ENCODE results near the gene PALM3. TPM values are rescaled to one million over a fixed set of nuclear protein-coding genes. Genes with fewer than 3 reads are reported as not detected.

The PALM3 gene
- total RNA-seq, 1 donor from 2014 or later = not detected

DNA sequence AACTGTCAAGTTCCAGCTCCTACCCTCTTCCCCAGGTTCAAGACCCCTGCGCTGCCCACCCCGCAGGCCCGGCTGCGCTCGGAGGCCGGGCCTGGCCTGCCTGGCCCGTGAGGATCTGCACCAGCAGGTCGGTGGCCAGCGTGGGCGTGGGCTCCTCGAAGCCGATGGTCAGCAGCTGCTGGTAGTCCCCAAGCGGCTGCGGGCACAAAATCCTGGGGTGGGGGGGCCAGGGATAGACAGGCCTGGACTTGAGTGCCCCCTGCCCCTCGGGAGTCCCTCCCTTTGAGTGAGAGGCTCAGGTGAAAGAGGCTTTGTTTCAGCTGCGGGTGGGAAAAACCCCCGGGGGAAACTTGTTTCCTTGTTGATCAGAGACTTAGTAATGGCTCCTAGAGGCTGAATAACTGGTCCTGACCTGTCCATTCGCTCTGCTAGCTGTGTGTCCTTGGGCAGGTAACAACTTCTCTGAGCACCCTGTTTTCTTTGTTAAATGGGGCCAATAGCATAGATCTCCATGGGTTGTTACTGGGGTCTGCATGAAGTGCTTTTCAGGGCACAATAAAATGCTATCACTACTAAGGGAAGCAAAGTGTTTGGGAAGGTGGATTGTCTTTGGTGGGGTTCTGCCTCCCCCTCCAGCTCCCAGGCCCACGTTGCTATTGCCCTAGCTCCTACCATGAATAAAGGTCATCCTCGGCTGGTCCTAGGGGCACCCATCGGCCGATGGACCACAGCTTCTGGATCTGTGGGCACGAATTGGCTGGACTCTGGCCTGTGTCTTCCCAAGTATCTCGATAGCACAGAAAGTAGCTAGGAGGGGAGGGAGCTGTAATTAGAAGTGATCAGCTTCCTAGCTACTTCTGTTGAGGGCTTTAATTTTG, 20.2 kb upstream of the PALM3 start:
- Mint-ChIP-seq H3K4me1 (peaks cover 19% of the 10 kb centered on the region), H3K4me3 (peak overlapping the region; percentile 96), H3K27me3 (no peaks in the 10 kb centered on the region), H3K9me3 (no peaks in the 10 kb centered on the region), H3K27ac (peak overlapping the region; percentile 93), H3K36me3 (ENCODE audit: low read depth) (peaks cover 9% of the 10 kb centered on the region)
- peak; percentile 78 for DNase-seq
- intact Hi-C loops (cut with micrococcal nuclease) = loop anchor here (1.0 to 5.0 kb wide), 6 partner anchors 9 to 931 kb away; partner anchors contain the start of genes ASF1B, DCAF15, IER2 and RFX1

DNA sequence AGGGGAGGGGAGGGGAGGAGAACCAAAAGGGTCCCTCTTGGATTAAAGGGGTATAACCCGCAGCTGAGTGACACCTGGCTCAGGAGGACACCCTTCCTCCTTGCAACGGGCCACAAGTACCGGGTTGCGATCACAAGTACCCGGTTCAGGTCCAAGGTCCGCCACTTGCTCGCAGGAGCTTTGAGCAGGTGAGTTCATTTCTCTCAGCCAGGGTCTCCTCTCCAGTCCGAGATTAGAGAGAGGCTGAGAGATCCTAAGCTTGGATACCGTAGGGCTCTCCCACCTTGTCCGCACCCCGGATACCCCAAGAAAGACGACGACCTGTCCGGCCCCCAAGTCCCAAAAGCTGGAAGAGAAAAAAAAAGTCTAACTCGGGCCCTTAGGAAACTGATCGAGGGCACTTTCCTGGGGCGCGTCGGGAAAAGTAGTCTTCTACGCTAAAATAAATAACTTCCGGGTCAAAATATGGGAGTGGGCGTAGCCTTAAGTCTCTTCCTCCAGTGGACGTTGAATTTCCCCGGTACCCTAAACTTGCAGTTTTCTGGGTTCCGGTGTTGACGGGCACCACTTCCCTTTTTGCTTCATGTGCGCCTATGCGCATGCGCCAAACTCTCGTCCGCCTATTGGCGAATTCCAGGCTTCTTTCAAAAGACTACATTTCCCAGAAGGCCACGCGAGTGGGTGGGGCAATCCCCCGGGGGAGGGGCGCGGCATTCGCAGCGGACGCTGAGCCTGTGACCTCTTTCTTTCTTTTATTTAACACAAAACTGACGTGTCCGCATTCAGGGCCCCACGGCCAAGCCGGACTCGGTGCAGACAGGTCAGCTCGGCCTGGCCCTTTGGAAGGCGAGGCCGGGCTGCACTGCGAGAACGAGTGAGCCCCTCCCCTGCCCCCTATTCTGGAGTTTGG, 19.3 kb upstream of the PALM3 start:
- Mint-ChIP-seq H3K36me3 (ENCODE audit: low read depth) (peaks cover 3% of the 10 kb centered on the region), H3K4me3 (peak overlapping the region; percentile 96), H3K9me3 (no peaks in the 10 kb centered on the region), H3K27me3 (no peaks in the 10 kb centered on the region), H3K27ac (peak overlapping the region; percentile 93), H3K4me1 (peaks cover 19% of the 10 kb centered on the region)
- intact Hi-C loops (cut with micrococcal nuclease) = loop anchor here (1.0 to 5.0 kb wide), 6 partner anchors 8 to 930 kb away; partner anchors contain the start of genes ASF1B, DCAF15, IER2 and RFX1
- DNase-seq = peak; percentile 100

DNA sequence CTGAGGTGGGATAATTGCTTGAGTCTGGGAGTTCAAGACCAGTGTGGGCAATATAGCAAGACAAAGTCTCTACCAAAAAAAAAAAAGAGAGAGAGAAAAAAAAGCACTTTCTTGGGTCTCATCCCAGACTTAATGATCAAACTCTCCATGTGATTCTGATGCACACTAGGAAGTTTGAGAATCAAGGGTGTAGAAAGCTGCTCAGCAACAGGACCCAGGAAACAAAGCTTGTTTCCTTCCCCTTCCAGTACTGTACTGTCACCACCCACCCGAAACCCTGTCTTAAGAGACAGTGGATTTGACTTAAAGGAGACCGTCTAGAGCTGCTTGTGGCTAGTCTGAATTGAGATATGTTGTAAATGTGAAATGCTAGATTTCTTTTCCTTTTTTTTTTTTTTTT, 16.5 kb upstream of the PALM3 start:
- Mint-ChIP-seq H3K27ac (no peak overlapping the region), H3K36me3 (ENCODE audit: low read depth) (peaks cover 2% of the 10 kb centered on the region), H3K27me3 (peaks cover 3% of the 10 kb centered on the region), H3K4me3 (no peak overlapping the region), H3K4me1 (peaks cover 28% of the 10 kb centered on the region), H3K9me3 (no peaks in the 10 kb centered on the region)
- no peak for DNase-seq
- intact Hi-C loops (cut with micrococcal nuclease) = loop anchor here (10.0 kb wide), 1 partner anchor 304 kb away; the partner anchor contains the start of gene C19orf53

DNA sequence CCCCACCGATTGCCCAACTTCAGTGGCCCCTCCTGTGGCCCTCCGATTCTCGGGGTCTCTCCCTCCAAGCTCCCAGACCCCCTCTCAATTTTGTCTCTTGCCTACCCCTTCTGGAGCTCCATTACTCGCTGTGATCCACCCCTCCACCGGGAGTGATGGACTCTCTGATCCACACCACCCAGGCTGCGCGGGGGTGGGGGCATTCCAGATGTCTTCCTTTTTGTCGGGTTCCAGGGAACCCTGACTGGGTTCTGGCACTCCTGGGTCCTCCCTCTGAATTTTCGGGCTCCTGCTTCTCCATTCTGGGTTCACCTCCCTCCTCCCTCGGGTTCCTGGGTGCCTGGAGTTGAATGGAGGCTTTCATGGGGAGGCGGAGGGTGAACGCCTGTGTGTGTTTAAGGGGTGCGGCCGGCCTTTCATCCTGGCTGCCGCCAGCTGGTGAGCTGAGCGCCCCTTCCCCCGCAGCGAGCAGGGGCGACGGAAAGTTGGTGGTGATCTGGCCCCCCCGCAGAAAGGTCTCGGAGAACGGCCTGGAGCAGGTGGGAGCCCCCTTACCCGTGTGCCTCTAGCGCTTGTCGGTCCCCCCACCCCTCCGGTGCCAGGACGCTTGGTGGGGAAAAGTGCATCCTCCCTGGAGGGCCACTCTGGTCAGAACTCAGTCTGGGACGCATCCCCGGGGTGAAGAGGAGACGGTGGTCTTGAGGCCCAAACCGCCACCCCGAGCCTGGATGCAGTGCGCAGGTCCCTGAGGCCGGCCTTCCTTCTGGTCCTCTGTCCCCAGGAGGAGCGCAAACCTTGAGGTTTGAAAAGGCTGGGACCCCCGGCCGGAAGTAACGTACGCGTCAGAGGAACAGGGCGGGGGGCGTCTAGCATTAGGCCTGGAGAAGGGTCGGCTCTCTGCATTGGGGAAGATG, 12.3 kb upstream of the PALM3 start:
- peak; percentile 83 for DNase-seq
- intact Hi-C loops (cut with micrococcal nuclease) = loop anchor here (1.0 to 10.0 kb wide), 7 partner anchors 7 to 299 kb away; partner anchors contain the start of genes C19orf53 and RFX1
- Mint-ChIP-seq H3K4me1 (peaks cover 16% of the 10 kb centered on the region), H3K36me3 (ENCODE audit: low read depth) (peaks cover 2% of the 10 kb centered on the region), H3K27me3 (peaks cover 6% of the 10 kb centered on the region), H3K9me3 (no peaks in the 10 kb centered on the region), H3K27ac (peak overlapping the region; percentile 99), H3K4me3 (peak overlapping the region; percentile 99)

DNA sequence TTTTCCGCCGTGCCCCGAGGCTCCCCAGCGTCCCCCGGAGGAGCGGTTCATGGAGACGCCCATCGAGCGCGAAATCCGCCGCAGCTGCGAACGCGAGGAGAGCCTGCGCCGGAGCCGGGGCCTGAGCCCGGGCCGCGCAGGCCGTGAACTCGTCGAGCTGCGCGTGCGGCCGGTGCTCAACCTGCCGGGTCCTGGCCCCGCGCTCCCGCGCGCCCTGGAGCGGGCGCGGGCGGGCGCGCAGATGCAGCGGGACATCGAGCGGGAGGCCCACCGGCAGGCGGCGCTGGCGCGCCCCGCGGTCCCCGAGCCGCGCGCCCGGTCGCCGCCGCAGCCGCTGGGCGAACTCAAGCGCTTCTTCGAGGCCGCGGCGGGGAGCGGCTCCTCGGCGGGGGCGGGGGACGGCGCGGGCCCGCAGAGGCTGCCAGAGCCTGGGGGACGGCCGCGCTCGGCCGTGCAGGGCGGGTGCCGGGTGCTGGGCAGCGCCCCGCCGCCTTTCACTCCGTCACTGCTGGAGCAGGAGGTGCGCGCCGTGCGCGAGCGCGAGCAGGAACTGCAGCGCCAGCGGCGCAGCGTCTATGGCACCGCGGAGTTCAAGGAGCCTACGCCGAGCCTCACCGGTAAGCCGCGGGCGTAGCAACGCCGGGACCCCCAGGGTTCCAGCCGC, 11.5 kb upstream of the PALM3 start:
- Mint-ChIP-seq H3K27ac (peak overlapping the region; percentile 99), H3K4me3 (peak overlapping the region; percentile 99), H3K36me3 (ENCODE audit: low read depth) (peaks cover 2% of the 10 kb centered on the region), H3K4me1 (peaks cover 16% of the 10 kb centered on the region), H3K27me3 (peaks cover 6% of the 10 kb centered on the region), H3K9me3 (no peaks in the 10 kb centered on the region)
- intact Hi-C loops (cut with micrococcal nuclease) = loop anchor here (1.0 to 10.0 kb wide), 6 partner anchors 8 to 299 kb away; partner anchors contain the start of genes C19orf53 and RFX1
- peak; percentile 94 for DNase-seq

DNA sequence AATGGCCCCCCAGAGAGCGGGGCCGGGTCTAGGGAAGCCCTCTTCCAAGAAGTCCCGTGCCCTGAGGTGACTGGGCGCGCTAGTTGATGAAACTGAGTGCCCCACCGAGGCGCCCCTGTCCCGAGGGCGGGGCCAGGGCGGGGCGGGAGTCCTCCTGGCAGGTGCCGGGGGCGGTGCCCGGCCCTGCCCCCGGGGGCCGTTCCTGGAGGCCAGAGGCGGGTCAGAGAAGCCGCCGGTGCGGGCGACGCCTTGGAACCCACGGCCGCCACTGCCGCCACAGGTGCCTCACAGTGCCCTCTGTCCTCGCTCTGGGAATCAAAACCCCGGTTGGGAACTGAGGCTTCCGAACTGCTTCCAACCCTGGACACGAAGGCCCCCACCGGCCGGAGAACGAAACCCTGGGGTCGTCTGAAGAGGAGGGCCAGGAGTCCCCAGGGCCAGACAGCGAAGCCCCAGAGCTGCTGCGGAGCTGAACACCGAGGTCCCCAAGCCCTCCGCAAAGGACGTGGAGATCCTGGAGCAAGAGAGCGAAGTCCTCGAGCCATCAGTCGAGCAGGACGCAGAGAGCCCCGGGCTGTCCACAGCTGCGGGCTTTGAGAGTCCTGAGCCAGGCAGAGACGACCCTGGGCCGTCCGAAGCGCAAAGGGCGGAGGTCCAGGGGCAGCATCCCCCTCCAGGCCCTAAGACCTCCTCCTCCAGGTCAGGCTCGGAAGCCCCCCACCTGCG, 10.8 kb upstream of the PALM3 start, which contains the start of gene MISP3:
Gene MISP3, plus strand, starts transcription at position 252 of the 726 bp plus-strand sequence. CDS start 524 bp downstream, outside the sequence.
- intact Hi-C loops (cut with micrococcal nuclease) = loop anchor here (1.0 to 10.0 kb wide), 6 partner anchors 9 to 298 kb away; partner anchors contain the start of genes C19orf53 and RFX1
- Mint-ChIP-seq H3K27ac (peak within 1 kb of the TSS; percentile 99), H3K27me3 (peaks cover 6% of the 10 kb centered on the region), H3K9me3 (no peaks in the 10 kb centered on the region), H3K4me3 (peak within 1 kb of the TSS; percentile 99), H3K4me1 (peaks cover 16% of the 10 kb centered on the region), H3K36me3 (ENCODE audit: low read depth) (peaks cover 2% of the 10 kb centered on the region)
- peak; percentile 82 for DNase-seq

DNA sequence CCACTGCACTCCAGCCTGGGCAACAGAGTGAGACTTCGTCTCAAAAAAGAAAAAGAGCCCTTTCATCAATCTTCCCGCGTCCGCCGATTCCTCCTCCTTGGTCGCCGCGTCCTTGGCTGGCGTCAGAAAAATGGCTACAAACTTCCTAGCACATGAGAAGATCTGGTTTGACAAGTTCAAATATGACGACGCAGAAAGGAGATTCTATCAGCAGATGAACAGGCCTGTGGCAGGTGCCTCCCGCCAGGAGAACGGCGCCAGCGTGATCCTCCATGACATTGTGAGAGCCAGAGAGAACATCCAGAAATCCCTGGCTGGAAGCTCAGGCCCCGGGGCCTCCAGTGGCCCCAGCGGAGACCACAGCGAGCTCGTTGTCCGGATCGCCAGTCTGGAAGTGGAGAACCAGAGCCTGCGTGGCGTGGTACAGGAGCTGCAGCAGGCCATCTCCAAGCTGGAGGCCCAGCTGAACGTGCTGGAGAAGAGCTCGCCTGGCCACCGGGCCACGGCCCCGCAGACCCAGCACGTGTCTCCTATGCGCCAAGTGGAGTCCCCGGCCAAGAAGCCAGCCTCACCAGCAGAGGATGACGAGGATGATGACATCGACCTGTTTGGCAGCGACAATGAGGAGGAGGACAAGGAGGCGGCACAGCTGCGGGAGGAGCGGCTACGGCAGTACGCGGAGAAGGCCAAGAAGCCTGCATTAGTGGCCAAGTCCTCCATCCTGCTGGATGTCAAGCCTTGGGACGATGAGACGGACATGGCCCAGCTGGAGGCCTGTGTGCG, 8.6 kb upstream of the PALM3 start:
- H3K27ac Mint-ChIP-seq = no peak overlapping the region
- H3K36me3 Mint-ChIP-seq (ENCODE audit: low read depth) = peaks cover 2% of the 10 kb centered on the region
- H3K4me1 Mint-ChIP-seq = peaks cover 15% of the 10 kb centered on the region
- no peaks in the 10 kb centered on the region for H3K9me3 Mint-ChIP-seq
- peaks cover 12% of the 10 kb centered on the region for H3K27me3 Mint-ChIP-seq
- intact Hi-C loops (cut with micrococcal nuclease) = loop anchor here (5.0 to 10.0 kb wide), 2 partner anchors 83 to 296 kb away; partner anchors contain the start of gene C19orf53
- DNase-seq = no peak
- H3K4me3 Mint-ChIP-seq = no peak overlapping the region

DNA sequence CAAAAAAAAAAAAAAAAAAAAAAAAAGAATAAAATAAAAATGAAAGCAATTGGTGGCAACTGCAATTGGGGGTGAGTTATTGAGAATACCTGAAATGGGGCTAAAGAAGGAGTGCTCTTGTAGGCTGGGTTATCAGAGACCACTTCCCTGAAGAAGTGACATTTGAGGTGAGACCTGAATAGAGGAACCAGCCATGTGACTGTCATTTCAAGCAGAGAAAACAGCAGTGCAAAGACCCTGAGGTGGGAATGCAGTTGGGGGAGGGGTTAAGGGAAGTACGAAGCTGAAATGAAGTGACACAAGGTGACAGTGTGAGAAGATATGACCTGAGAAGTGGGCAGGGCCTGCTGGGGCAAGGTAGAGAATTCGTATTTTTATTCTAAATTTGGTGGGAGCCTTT, 4.3 kb upstream of the PALM3 start:
- intact Hi-C loops (cut with micrococcal nuclease) = no loop called here
- Mint-ChIP-seq H3K4me3 (no peak overlapping the region), H3K4me1 (peaks cover 2% of the 10 kb centered on the region), H3K27ac (no peak overlapping the region), H3K9me3 (no peaks in the 10 kb centered on the region), H3K36me3 (ENCODE audit: low read depth) (no peaks in the 10 kb centered on the region), H3K27me3 (peaks cover 13% of the 10 kb centered on the region)
- DNase-seq = no peak

DNA sequence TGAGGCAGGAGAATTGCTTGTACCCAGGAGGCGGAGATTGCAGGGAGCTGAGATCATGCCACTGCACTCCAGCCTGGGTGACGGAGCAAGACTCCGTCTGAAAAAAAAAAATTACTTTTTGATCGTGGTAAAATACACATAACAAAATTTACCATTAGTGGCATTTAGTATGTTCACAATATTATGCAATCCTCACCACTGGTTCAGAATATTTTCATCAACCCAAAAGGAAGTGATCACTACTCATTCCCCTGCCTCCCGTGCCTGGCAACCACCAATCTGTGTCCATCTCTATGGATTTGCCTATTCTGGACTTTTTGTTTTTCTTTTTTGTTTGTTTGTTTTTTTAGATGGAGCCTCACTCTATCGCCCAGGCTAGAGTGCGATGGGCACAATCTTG, 1.2 kb upstream of the PALM3 start:
- DNase-seq = no peak
- peaks cover 15% of the 10 kb centered on the region for H3K4me1 Mint-ChIP-seq
- H3K4me3 Mint-ChIP-seq = no peak overlapping the region
- no peaks in the 10 kb centered on the region for H3K36me3 Mint-ChIP-seq (ENCODE audit: low read depth)
- H3K27me3 Mint-ChIP-seq = peaks cover 31% of the 10 kb centered on the region
- no peaks in the 10 kb centered on the region for H3K9me3 Mint-ChIP-seq
- intact Hi-C loops (cut with micrococcal nuclease) = no loop called here
- H3K27ac Mint-ChIP-seq = no peak overlapping the region

DNA sequence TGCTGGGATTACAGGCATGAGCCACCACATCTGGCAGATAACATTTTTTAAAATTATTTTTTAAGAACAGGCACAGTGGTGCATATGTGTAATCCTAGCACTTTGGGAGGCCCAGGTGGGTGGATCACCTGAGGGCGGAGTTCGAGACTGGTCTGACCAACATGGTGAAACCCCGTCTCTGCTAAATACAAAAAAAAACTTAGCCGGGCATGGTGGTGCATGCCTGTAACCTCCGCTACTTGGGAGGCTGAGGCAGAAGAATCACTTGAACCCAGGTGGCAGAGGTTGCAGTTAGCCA, 631 bp upstream of the PALM3 start:
- peaks cover 37% of the 10 kb centered on the region for H3K27me3 Mint-ChIP-seq
- H3K27ac Mint-ChIP-seq = no peak overlapping the region
- no peaks in the 10 kb centered on the region for H3K36me3 Mint-ChIP-seq (ENCODE audit: low read depth)
- intact Hi-C loops (cut with micrococcal nuclease) = no loop called here
- no peak for DNase-seq
- H3K4me1 Mint-ChIP-seq = peaks cover 21% of the 10 kb centered on the region
- no peaks in the 10 kb centered on the region for H3K9me3 Mint-ChIP-seq
- H3K4me3 Mint-ChIP-seq = no peak overlapping the region

DNA sequence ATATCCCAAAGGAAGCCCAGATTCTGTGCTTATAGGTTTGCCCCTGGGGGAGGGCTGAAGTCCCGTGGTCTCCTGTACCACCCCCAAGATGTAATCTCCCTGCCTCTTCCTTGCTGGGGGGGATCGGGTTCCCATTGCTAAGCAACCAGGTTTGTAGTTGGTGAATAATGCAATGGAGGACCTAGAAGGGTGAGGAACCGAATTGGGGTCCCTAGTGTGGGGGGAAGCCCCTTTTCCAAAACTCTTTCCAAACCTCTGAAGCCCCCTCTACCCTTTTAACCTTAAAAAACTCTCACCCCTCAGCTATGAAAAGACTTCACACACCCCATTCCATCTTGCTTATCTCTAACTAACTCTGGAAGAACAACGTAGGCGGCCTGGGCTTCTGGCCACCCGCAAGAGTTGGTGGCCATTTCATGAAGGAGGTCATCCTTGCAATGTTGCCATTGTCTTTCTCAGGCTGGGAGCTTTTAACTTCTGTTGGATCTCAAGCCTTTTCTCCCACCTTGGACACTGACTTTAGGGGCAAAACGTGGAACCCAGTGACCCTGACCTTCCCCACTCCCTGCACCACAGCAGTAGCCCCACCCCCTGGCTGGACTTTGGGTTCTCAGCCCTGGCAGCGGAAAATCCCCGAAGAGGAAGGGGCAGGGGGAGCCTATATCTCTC, 661 bp downstream of the PALM3 start:
- intact Hi-C loops (cut with micrococcal nuclease) = no loop called here
- H3K9me3 Mint-ChIP-seq = no peaks in the 10 kb centered on the region
- H3K27me3 Mint-ChIP-seq = peaks cover 42% of the 10 kb centered on the region
- H3K4me3 Mint-ChIP-seq = no peak overlapping the region
- H3K4me1 Mint-ChIP-seq = peaks cover 26% of the 10 kb centered on the region
- no peak overlapping the region for H3K27ac Mint-ChIP-seq
- no peaks in the 10 kb centered on the region for H3K36me3 Mint-ChIP-seq (ENCODE audit: low read depth)
- DNase-seq = no peak

Measured in activated CD4-positive, alpha-beta T cell treated with anti-CD3 and anti-CD28 coated beads, Interleukin-2, amount 10 ng/mL, durations not matched to agents 24 days and 14 days (primary cell).